Thymus (tissue), 11 donors: ENCODE results near the gene THEMIS. TPM values are rescaled to one million over a fixed set of nuclear protein-coding genes. Genes with fewer than 3 reads are reported as not detected.
"Not testable (repeated sequence)": the region's sequence is repeated elsewhere in the genome, so short reads cannot be mapped to it uniquely, and the experiment has no call there.

ENCODE experiments used
- DNase-seq, 9 donors: peaks; one replicate each; pipeline ENCODE4 v3.0.0-alpha.2; 2013; ENCODE audit warnings: low spot score in 9 of 9, low read depth in 6 of 9, missing footprints in 1 of 9
- H3K27ac ChIP-seq, 2 donors: one replicate each; pipeline ENCODE4 v1.5.1; 2013; ENCODE audit warnings: control low read depth in 1 of 2, low read depth in 1 of 2, low read length in 1 of 2, mild to moderate bottlenecking in 1 of 2, moderate library complexity in 1 of 2
- H3K27me3 ChIP-seq, 2 donors: one replicate each; pipeline ENCODE4 v1.5.1; 2013; ENCODE audit warnings: low read length in 1 of 2; ENCODE audit not compliant: control insufficient read depth in 2 of 2, insufficient read depth in 1 of 2
- H3K36me3 ChIP-seq, 2 donors: one replicate each; pipeline ENCODE4 v1.5.1; 2013; ENCODE audit warnings: low read length in 1 of 2, mild to moderate bottlenecking in 1 of 2, moderate library complexity in 1 of 2; ENCODE audit not compliant: control insufficient read depth in 2 of 2, insufficient read depth in 2 of 2
- H3K4me1 ChIP-seq, 2 donors: one replicate each; pipeline ENCODE4 v1.5.1; 2013; ENCODE audit warnings: low read length in 2 of 2; ENCODE audit not compliant: control insufficient read depth in 2 of 2, insufficient read depth in 2 of 2
- H3K4me3 ChIP-seq, 2 donors: one replicate each; pipeline ENCODE4 v1.5.1; 2013; ENCODE audit warnings: low read length in 2 of 2, control low read depth in 1 of 2, mild to moderate bottlenecking in 1 of 2
- H3K9me3 ChIP-seq, 2 donors: one replicate each; pipeline ENCODE4 v1.5.1; 2013; ENCODE audit warnings: low read length in 1 of 2, mild to moderate bottlenecking in 1 of 2; ENCODE audit not compliant: control insufficient read depth in 2 of 2, insufficient read depth in 1 of 2
- WGBS: extraction: QIAGEN DNeasy Blood & Tissue Kit; methylation state at CpG from one replicate; pipeline ENCODE4 v1.1.7; 2013; 5-methylcytosine and 5-hydroxymethylcytosine counted together
- polyA plus RNA-seq: library from polyadenylated mRNA; stranded (reverse); fragments of 200-250 nt; gene quantifications from one replicate; pipeline ENCODE4 v1.2.3, GENCODE V29; 2013
- total RNA-seq: library from RNA; stranded (reverse); fragments of 120-200 nt; gene quantifications from one replicate; pipeline ENCODE4 v1.2.4, GENCODE V29; 2013
- donor health status: healthy.

THEMIS gene
- total and polyA plus RNA-seq, 2 donors, result 17.2 to 71.3 TPM

DNA sequence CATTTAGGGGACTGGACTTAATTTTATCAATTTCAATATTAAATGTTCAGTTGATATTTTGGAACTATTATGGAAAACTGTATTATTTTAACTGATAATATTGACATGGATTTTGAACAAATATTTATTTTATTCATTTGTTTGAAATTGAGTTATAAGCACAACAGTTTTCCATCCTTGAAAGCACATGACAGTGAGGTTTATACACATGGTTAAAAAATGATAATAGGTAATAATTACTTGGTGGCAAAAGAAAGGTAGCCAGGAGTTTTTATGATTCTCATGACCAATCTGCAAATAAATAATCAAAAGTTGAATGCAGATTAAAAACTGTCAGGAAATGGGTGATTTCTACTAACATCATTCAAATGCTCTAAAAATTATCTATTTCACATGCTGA is 210.3 kb downstream of the THEMIS start:
- Histone ChIP-seq H3K4me3 (no peak overlapping the region), H3K9me3 (no peaks in the 10 kb centered on the region), H3K4me1 (no peaks in the 10 kb centered on the region), H3K36me3 (peaks cover 4 to 14% of the 10 kb centered on the region in 2 donors), H3K27ac (no peak overlapping the region), H3K27me3 (no peaks in the 10 kb centered on the region)
- no peak for DNase-seq

DNA sequence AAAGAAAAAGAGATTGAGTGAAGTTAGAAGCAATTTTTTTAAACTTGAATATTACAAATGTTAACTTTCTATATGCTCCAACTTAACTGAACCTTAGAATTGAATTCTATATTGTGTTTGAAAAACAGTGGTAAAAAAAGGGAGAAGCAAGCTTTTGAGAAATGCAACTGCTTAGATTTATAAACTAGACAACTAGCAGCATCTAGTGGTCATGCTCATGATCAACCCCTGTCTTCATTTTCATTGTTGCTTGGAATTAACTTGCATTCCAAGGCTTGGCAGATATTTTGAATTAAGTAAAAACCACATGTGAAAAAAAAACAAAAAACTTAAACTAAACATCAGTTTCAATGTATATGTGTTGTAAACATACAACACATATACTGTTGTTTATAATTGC is 210.8 kb downstream of the THEMIS start:
- no peak for DNase-seq
- peaks cover 2 to 9% of the 10 kb centered on the region in 2 donors for H3K36me3 ChIP-seq
- H3K9me3 ChIP-seq, result no peaks in the 10 kb centered on the region
- no peaks in the 10 kb centered on the region for H3K4me1 ChIP-seq
- no peaks in the 10 kb centered on the region for H3K27me3 ChIP-seq
- H3K4me3 ChIP-seq, result no peak overlapping the region
- no peak overlapping the region for H3K27ac ChIP-seq

DNA sequence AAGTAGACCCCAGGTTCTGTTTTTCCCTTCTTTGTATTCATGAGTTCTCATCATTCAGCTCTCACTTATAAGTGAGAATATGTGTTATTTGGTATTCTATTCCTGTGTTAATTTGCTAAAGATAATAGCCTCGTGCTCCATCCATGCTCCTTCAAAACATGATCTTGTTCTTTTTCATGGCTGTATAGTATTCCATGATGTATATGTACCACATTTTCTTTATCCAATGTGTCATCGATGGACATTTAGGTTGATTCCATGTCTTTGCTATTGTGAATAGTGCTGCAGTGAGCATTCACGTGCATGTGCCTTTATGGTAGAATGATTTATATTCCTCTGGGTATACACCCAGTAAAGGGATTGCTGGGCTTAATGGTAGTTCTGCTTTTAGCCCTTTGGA is 213.4 kb downstream of the THEMIS start:
- H3K27ac ChIP-seq, H3K36me3 ChIP-seq, DNase-seq, H3K9me3 ChIP-seq, H3K27me3 ChIP-seq, H3K4me1 ChIP-seq, H3K4me3 ChIP-seq: not testable (repeated sequence)
- 94% methylated on average over 3 of the region's 3 CpGs for WGBS

DNA sequence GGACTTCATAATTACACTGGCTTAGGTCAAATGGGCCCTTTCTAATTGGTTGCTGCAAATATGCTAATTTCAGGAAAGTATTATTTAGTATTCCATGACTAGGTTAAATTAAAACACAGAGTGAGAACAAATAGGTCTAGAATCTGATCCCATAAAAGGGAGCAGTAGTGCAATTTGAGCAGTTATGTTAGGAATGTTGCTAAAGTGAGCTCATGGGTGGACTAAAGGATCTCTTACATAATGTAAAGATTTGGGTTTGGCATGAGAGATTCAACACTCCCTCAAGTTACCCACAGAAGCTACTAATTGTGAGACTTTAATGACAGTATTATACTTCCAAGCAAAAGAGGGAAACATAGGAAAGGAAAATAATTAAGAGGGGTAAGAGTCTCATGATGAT is 214.8 kb downstream of the THEMIS start:
- no peak overlapping the region for H3K4me3 ChIP-seq
- no peaks in the 10 kb centered on the region for H3K4me1 ChIP-seq

DNA sequence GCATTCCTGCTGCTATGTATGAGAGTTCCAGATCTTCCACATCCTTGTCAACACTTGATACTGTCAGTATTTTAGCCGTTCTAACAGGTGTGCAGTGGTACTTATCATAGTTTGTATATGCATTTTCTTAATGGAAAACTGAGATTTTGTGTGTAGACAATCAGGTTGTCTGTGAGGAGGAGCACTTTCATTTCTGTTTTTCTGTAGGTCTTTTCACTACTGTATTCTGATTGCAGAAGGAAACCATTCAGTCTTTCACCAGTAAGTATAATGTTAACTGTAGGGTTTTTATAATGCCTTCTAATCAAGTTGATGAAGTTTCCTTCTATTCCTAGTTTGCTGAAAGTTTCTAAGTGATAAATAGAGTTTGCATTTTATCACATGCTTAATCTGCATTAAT is 216.4 kb downstream of the THEMIS start:
- H3K4me3 ChIP-seq, result no peak overlapping the region
- WGBS, result 98% methylated on average over 1 of the region's 1 CpG

More for the DNA sequence above, 214.8 kb downstream of the THEMIS start:
- Histone ChIP-seq H3K27ac (no peak overlapping the region), H3K36me3 (no peaks in the 10 kb centered on the region), H3K27me3 (no peaks in the 10 kb centered on the region), H3K9me3 (no peaks in the 10 kb centered on the region)
- no peak for DNase-seq

More for the DNA sequence above, 216.4 kb downstream of the THEMIS start:
- H3K27me3 ChIP-seq, result no peaks in the 10 kb centered on the region
- no peaks in the 10 kb centered on the region for H3K9me3 ChIP-seq
- no peaks in the 10 kb centered on the region for H3K4me1 ChIP-seq
- no peak for DNase-seq
- H3K27ac ChIP-seq, result no peak overlapping the region
- no peaks in the 10 kb centered on the region for H3K36me3 ChIP-seq
